ENCODE results near the gene RRAD. TPM values are rescaled to one million over a fixed set of nuclear protein-coding genes. Genes with fewer than 3 reads are reported as not detected.

RRAD gene
- total and polyA plus RNA-seq, 4 donors = 0.14 to 0.61 (median 0.54) TPM

- no peak within 1 kb of the TSS for H3K4me3 ChIP-seq (ENCODE audit: low read depth in 1 of 3, low read length in 3 of 3)
- no peaks in the 10 kb centered on the region for H3K9me3 ChIP-seq (ENCODE audit: control insufficient read depth in 4 of 4, low read length in 3 of 4)
- peaks cover 0 to 4% (median 0%) of the 10 kb centered on the region in 4 donors for H3K4me1 ChIP-seq (ENCODE audit: control insufficient read depth in 4 of 4, insufficient read depth in 4 of 4, low read length in 3 of 4)
- no peaks in the 10 kb centered on the region for H3K27me3 ChIP-seq (ENCODE audit: control insufficient read depth in 4 of 4, insufficient read depth in 4 of 4, low read length in 3 of 4)
- no peak within 1 kb of the TSS for H3K9ac ChIP-seq (ENCODE audit: low read depth in 1 of 2, low read length in 2 of 2)
- no peak for DNase-seq (ENCODE audit: low spot score)
- TF ChIP-seq REST (IDR thresholded peaks at IDR 0.05) = no peak
- TF ChIP-seq NR2F2 (IDR thresholded peaks at IDR 0.05) = no peak
- TF ChIP-seq FOXA1 (IDR thresholded peaks at IDR 0.05) = no peak
- no peak for TF ChIP-seq JUND (IDR thresholded peaks at IDR 0.05)
- TF ChIP-seq TAF1 (conservative IDR thresholded peaks at IDR 0.05) = no peak
- TF ChIP-seq FOXA2 (IDR thresholded peaks at IDR 0.05) = no peak
- TF ChIP-seq, protein P1, sequence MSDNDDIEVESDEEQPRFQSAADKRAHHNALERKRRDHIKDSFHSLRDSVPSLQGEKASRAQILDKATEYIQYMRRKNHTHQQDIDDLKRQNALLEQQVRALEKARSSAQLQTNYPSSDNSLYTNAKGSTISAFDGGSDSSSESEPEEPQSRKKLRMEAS (IDR thresholded peaks at IDR 0.05) = no peak
- H3K27ac ChIP-seq (ENCODE audit: low read depth in 1 of 2, low read length in 2 of 2) = no peak within 1 kb of the TSS
- 75% methylated on average over 7 of the region's 7 CpGs for WGBS
- H3K36me3 ChIP-seq (ENCODE audit: control insufficient read depth in 4 of 4, insufficient read depth in 3 of 4, low read depth in 1 of 4, low read length in 3 of 4) = no peaks in the 10 kb centered on the region
These were observed 6.3 kb downstream of the RRAD start, which contains the start of gene CDH16 for GRCh38 chr16:66918803-66919568. TSS of gene CDH16 (minus strand) at chr16:66918885. CDS start at chr16:66918065, 820 bp downstream.

GRCh38 chr16:66918355-66918754 lies 7.0 kb downstream of the RRAD start:
- Histone ChIP-seq H3K27me3 (ENCODE audit: control insufficient read depth in 4 of 4, insufficient read depth in 4 of 4, low read length in 3 of 4) (no peaks in the 10 kb centered on the region), H3K4me3 (ENCODE audit: low read depth in 1 of 3, low read length in 3 of 3) (no peak overlapping the region), H3K4me1 (ENCODE audit: control insufficient read depth in 4 of 4, insufficient read depth in 4 of 4, low read length in 3 of 4) (peaks cover 0 to 4% (median 0%) of the 10 kb centered on the region in 4 donors), H3K36me3 (ENCODE audit: control insufficient read depth in 4 of 4, insufficient read depth in 3 of 4, low read depth in 1 of 4, low read length in 3 of 4) (no peaks in the 10 kb centered on the region), H3K9ac (ENCODE audit: low read depth in 1 of 2, low read length in 2 of 2) (no peak overlapping the region), H3K27ac (ENCODE audit: low read depth in 1 of 2, low read length in 2 of 2) (no peak overlapping the region), H3K9me3 (ENCODE audit: control insufficient read depth in 4 of 4, low read length in 3 of 4) (no peaks in the 10 kb centered on the region)
- no peak for DNase-seq (ENCODE audit: low spot score)
- TF ChIP-seq RXRA (IDR thresholded peaks at IDR 0.05) (no peak), ATF3 (IDR thresholded peaks at IDR 0.05) (no peak), TAF1 (conservative IDR thresholded peaks at IDR 0.05) (no peak), RAD21 (IDR thresholded peaks at IDR 0.05) (no peak), EGR1 (IDR thresholded peaks at IDR 0.05; ENCODE audit: low read depth in 2 of 2) (no peak), HNF4A (conservative IDR thresholded peaks at IDR 0.05) (no peak), HNF4G (IDR thresholded peaks at IDR 0.05) (no peak), GABPA (IDR thresholded peaks at IDR 0.05 in 1 of 2, conservative IDR thresholded peaks at IDR 0.05 in 1 of 2) (no peak), REST (IDR thresholded peaks at IDR 0.05) (no peak), YY1 (IDR thresholded peaks at IDR 0.05) (no peak), FOXA1 (IDR thresholded peaks at IDR 0.05) (no peak), CTCF (IDR thresholded peaks at IDR 0.05; ENCODE audit: low read depth, low read length, missing input control) (no peak), NR2F2 (IDR thresholded peaks at IDR 0.05) (no peak), FOXA2 (IDR thresholded peaks at IDR 0.05) (no peak), JUND (IDR thresholded peaks at IDR 0.05) (no peak), SP1 (IDR thresholded peaks at IDR 0.05) (no peak)
- TF ChIP-seq, protein P1 (IDR thresholded peaks at IDR 0.05) = no peak
- TF ChIP-seq, protein P2, sequence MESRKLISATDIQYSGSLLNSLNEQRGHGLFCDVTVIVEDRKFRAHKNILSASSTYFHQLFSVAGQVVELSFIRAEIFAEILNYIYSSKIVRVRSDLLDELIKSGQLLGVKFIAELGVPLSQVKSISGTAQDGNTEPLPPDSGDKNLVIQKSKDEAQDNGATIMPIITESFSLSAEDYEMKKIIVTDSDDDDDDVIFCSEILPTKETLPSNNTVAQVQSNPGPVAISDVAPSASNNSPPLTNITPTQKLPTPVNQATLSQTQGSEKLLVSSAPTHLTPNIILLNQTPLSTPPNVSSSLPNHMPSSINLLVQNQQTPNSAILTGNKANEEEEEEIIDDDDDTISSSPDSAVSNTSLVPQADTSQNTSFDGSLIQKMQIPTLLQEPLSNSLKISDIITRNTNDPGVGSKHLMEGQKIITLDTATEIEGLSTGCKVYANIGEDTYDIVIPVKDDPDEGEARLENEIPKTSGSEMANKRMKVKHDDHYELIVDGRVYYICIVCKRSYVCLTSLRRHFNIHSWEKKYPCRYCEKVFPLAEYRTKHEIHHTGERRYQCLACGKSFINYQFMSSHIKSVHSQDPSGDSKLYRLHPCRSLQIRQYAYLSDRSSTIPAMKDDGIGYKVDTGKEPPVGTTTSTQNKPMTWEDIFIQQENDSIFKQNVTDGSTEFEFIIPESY (IDR thresholded peaks at IDR 0.05) = no peak
- WGBS = 95% methylated on average over 6 of the region's 6 CpGs

Measured in liver (tissue), 9 donors.